ENCODE results near the gene RFPL2.
"Not testable (repeated sequence)": the region's sequence is repeated elsewhere in the genome, so short reads cannot be mapped to it uniquely, and the experiment has no call there.

Gene RFPL2

GRCh38 chr22:32205974-32206773 is 1.3 kb upstream of the RFPL2 start:
- DNase-seq: no peak

GRCh38 chr22:32204040-32204855 is 625 bp downstream of the RFPL2 start:
- no peak for DNase-seq

GRCh38 chr22:32203181-32204039 is 1.5 kb downstream of the RFPL2 start:
- no peak for DNase-seq

- no peak for DNase-seq
These were observed 2.2 kb downstream of the RFPL2 start for GRCh38 chr22:32202539-32203180.

- DNase-seq: no peak
These were observed 2.7 kb downstream of the RFPL2 start for GRCh38 chr22:32202161-32202538.

- DNase-seq: no peak
These were observed 4.1 kb downstream of the RFPL2 start for GRCh38 chr22:32200752-32201151.

GRCh38 chr22:32199961-32200360 is 4.9 kb downstream of the RFPL2 start:
- DNase-seq: no peak

- no peak for DNase-seq
These were observed 5.5 kb downstream of the RFPL2 start for GRCh38 chr22:32199341-32199740.

- DNase-seq: not testable (repeated sequence)
These were observed 7.2 kb downstream of the RFPL2 start for GRCh38 chr22:32197553-32198226.

GRCh38 chr22:32195900-32196299 is 9.0 kb downstream of the RFPL2 start:
- DNase-seq: not testable (repeated sequence)

- DNase-seq: not testable (repeated sequence)
These were observed 11.5 kb downstream of the RFPL2 start for GRCh38 chr22:32193346-32193745.

GRCh38 chr22:32191021-32191420 is 13.9 kb downstream of the RFPL2 start:
- not testable (repeated sequence) for DNase-seq

- DNase-seq: no peak
These were observed 19.1 kb downstream of the RFPL2 start for GRCh38 chr22:32185821-32186220.

GRCh38 chr22:32183625-32184024 is 21.2 kb downstream of the RFPL2 start:
- no peak for DNase-seq

- DNase-seq: no peak
These were observed 23.8 kb downstream of the RFPL2 start for GRCh38 chr22:32181043-32181442.

- no peak for DNase-seq
These were observed 27.6 kb downstream of the RFPL2 start for GRCh38 chr22:32177221-32177765.

- DNase-seq: no peak
These were observed 28.9 kb downstream of the RFPL2 start for GRCh38 chr22:32175683-32176644.

GRCh38 chr22:32175115-32175514 is 29.8 kb downstream of the RFPL2 start:
- DNase-seq: no peak

- no peak for DNase-seq
These were observed 39.2 kb downstream of the RFPL2 start for GRCh38 chr22:32165681-32166080.

- DNase-seq: no peak
These were observed 40.6 kb downstream of the RFPL2 start for GRCh38 chr22:32164075-32164860.

Data from NCI-H2081 treated with DMSO at 0.1 percent for 48 hours (cell line).